HepG2 (cell line): ENCODE results near the gene CHN2. TPM values are rescaled to one million over a fixed set of nuclear protein-coding genes. Genes with fewer than 3 reads are reported as not detected.

Source experiments
- ADNP ChIP-seq: sonication (generic); formaldehyde crosslinking; IDR thresholded peaks from 2 replicates; pipeline ENCODE4 v1.4.0; 2020; ENCODE audit warnings: missing genetic modification reagents
- ASH2L ChIP-seq: fragments of 300-600, 200-600 bp; sonication (generic); IDR thresholded peaks from 2 replicates; pipeline ENCODE4 v1.7.0; 2017; ENCODE audit warnings: low read depth, mild to moderate bottlenecking, moderate library complexity, mixed read lengths, low read length; ENCODE audit not compliant: insufficient read length
- CC2D1A ChIP-seq: sonication (generic); formaldehyde crosslinking; IDR thresholded peaks from 2 replicates; pipeline ENCODE4 v1.8.1; 2023; ENCODE audit warnings: mild to moderate bottlenecking, missing genetic modification reagents
- CEBPB ChIP-seq: IDR thresholded peaks from 2 replicates; pipeline ENCODE4 v1.6.1; 2011; ENCODE audit warnings: low read depth, low read length, improper control_type of control experiment, borderline replicate concordance
- GFI1 ChIP-seq: sonication (generic); formaldehyde crosslinking; IDR thresholded peaks from 2 replicates; pipeline ENCODE4 v1.5.0; 2020; ENCODE audit warnings: missing genetic modification reagents, mild to moderate bottlenecking, borderline replicate concordance
- HMG20A ChIP-seq: IDR thresholded peaks from 2 replicates; pipeline ENCODE4 v1.6.1; 2016; ENCODE audit warnings: borderline replicate concordance
- IKZF5 ChIP-seq: IDR thresholded peaks from 2 replicates; pipeline ENCODE4 v1.6.1; 2018; ENCODE audit warnings: missing genetic modification reagents, mild to moderate bottlenecking, missing compliant biosample characterization
- KLF16 ChIP-seq, 2 experiments: sonication (generic) in 1 of 2; formaldehyde crosslinking in 1 of 2; IDR thresholded peaks; 2 replicates each; pipeline versions ENCODE4 v1.6.1 to v1.8.0; 2016 to 2023; ENCODE audit warnings: missing genetic modification reagents in 2 of 2, missing compliant biosample characterization in 1 of 2
- MAZ ChIP-seq, 2 experiments: sonication (generic) in 1 of 2; formaldehyde crosslinking in 1 of 2; IDR thresholded peaks; 2 replicates each; pipeline versions ENCODE4 v1.5.0 to v1.6.1; 2012 to 2020; ENCODE audit warnings: low read depth in 2 of 2, mild to moderate bottlenecking in 2 of 2, borderline replicate concordance in 1 of 2, improper control_type of control experiment in 1 of 2, low read length in 1 of 2, missing genetic modification reagents in 1 of 2, moderate library complexity in 1 of 2
- MED1 ChIP-seq: sonication (generic); formaldehyde crosslinking; IDR thresholded peaks from 2 replicates; pipeline ENCODE4 v1.4.0; 2020; ENCODE audit warnings: missing genetic modification reagents
- MED8 ChIP-seq: sonication (generic); formaldehyde crosslinking; IDR thresholded peaks from 2 replicates; pipeline ENCODE4 v1.8.1; 2023; ENCODE audit warnings: mild to moderate bottlenecking, missing genetic modification reagents; ENCODE audit not compliant: insufficient replicate concordance
- MNT ChIP-seq: fragments of 450-650 bp; IDR thresholded peaks from 2 replicates; pipeline ENCODE4 v1.6.1; 2016
- NFE2L2 ChIP-seq: fragments of 150-350 bp; IDR thresholded peaks from 2 replicates; pipeline ENCODE4 v1.6.1; 2014; ENCODE audit warnings: low read length
- RORA ChIP-seq: sonication (generic); formaldehyde crosslinking; IDR thresholded peaks from 2 replicates; pipeline ENCODE4 v1.5.0; 2020; ENCODE audit warnings: mild to moderate bottlenecking, missing genetic modification reagents, moderate library complexity
- RXRB ChIP-seq: IDR thresholded peaks from 2 replicates; pipeline ENCODE4 v1.6.1; 2016; ENCODE audit warnings: borderline replicate concordance, missing genetic modification reagents, missing compliant biosample characterization
- SIN3B ChIP-seq: fragments of 150-350 bp; IDR thresholded peaks from 2 replicates; pipeline ENCODE4 v1.6.1; 2014; ENCODE audit warnings: low read length
- TBX2 ChIP-seq: sonication (generic); formaldehyde crosslinking; IDR thresholded peaks from 2 replicates; pipeline ENCODE4 v1.5.0; 2020; ENCODE audit warnings: missing genetic modification reagents, mild to moderate bottlenecking, borderline replicate concordance
- ZBTB20 ChIP-seq: sonication (generic); formaldehyde crosslinking; IDR thresholded peaks from 2 replicates; pipeline ENCODE4 v1.8.1; 2023; ENCODE audit warnings: missing genetic modification reagents, low read depth, mild to moderate bottlenecking, borderline replicate concordance
- ZBTB34 ChIP-seq: sonication (generic); formaldehyde crosslinking; IDR thresholded peaks from 2 replicates; pipeline ENCODE4 v1.8.0; 2022; ENCODE audit warnings: mild to moderate bottlenecking, missing genetic modification reagents
- ZNF143 ChIP-seq: sonication (generic); formaldehyde crosslinking; IDR thresholded peaks from 2 replicates; pipeline ENCODE4 v1.4.0; 2020; ENCODE audit warnings: missing genetic modification reagents
- ZNF17 ChIP-seq: sonication (generic); formaldehyde crosslinking; IDR thresholded peaks from 2 replicates; pipeline ENCODE4 v1.5.0; 2020; ENCODE audit warnings: mild to moderate bottlenecking, missing genetic modification reagents
- ZNF451 ChIP-seq: sonication (generic); formaldehyde crosslinking; IDR thresholded peaks from 2 replicates; pipeline ENCODE4 v1.5.0; 2020; ENCODE audit warnings: mild to moderate bottlenecking, missing genetic modification reagents
- ZNF570 ChIP-seq: sonication (generic); formaldehyde crosslinking; IDR thresholded peaks from 2 replicates; pipeline ENCODE4 v1.4.0; 2020; ENCODE audit warnings: mild to moderate bottlenecking, missing genetic modification reagents, borderline replicate concordance
- ZSCAN29 ChIP-seq: sonication (generic); formaldehyde crosslinking; conservative IDR thresholded peaks from 2 replicates; pipeline ENCODE4 v1.4.0; 2020; ENCODE audit warnings: mild to moderate bottlenecking, missing genetic modification reagents
- polyA plus RNA-seq, 8 experiments: library from polyadenylated mRNA; depleted of rRNA in 3 of 8; stranded (reverse) in 7 of 8; unstranded in 1 of 8; fragments of >200 nt; fragmentation: Illumina TruSeq in 4 of 8; extraction: Trizol in 4 of 8; gene quantifications; 2 replicates each; pipeline versions ENCODE4 v1.2.1 to v1.2.3, GENCODE V29; 2011 to 2016; ENCODE audit warnings: low read depth in 4 of 8, missing spikeins in 1 of 8, mixed read lengths in 1 of 8; ENCODE audit not compliant: insufficient read depth in 1 of 8
- total RNA-seq, 5 experiments: library from RNA; depleted of rRNA; stranded (reverse); fragments of >200 nt; fragmentation: Illumina TruSeq; extraction: Trizol; gene quantifications; 2 replicates each; pipeline ENCODE4 v1.2.3, GENCODE V29; 2016; ENCODE audit warnings: low read depth in 1 of 5

CHN2 gene
- total and polyA plus RNA-seq, 2 of the 13 experiments (the other 11 are each of a cell fraction or from before 2014, with no cell fraction given) = 23.5 to 30.5 TPM

GRCh38 chr7:29230871-29231345, 36.3 kb downstream of the CHN2 start (continued):
- TF ChIP-seq RORA (CRISPR knock-in tag) (no peak), ZNF17 (CRISPR knock-in tag) (no peak), ZNF570 (CRISPR knock-in tag) (no peak), HMG20A (CRISPR knock-in tag) (peak; percentile 91), IKZF5 (peak; percentile 75), MED1 (CRISPR knock-in tag) (peak; percentile 93), KLF16 (CRISPR knock-in tag; IDR thresholded peaks at IDR 0.05) (no peak; a peak in 1 of 4 replicates), ZNF143 (CRISPR knock-in tag) (no peak), TBX2 (CRISPR knock-in tag) (peak; percentile 86), CEBPB (peak; percentile 97), GFI1 (peak; percentile 77), MED8 (CRISPR knock-in tag) (no peak), ASH2L (peak; percentile 80), SIN3B (no peak), RXRB (CRISPR knock-in tag) (peak; percentile 66), NFE2L2 (no peak), MAZ (IDR thresholded peaks at IDR 0.05; ENCODE audit: borderline replicate concordance, low read depth, low read length) (no peak), MAZ (CRISPR knock-in tag; IDR thresholded peaks at IDR 0.05; ENCODE audit: low read depth) (no peak), ZSCAN29 (peak; percentile 71; the same call in 1 of the 2 replicates), ZBTB34 (CRISPR knock-in tag) (peak; percentile 82; the same call in 1 of the 2 replicates), MNT (no peak), ZNF451 (CRISPR knock-in tag) (no peak), ZBTB20 (CRISPR knock-in tag) (peak; percentile 95; the same call in 1 of the 2 replicates), ADNP (no peak), CC2D1A (CRISPR knock-in tag) (no peak)
